Activated T-helper 1 cell treated with anti-CD3 and anti-CD28 coated beads, Interleukin-12 subunit alpha, Interleukin-12 subunit beta, Interleukin-2, Interleukin-4 antibody, amounts not matched to agents 30 ng/mL and 10 ng/mL and 1 ng/mL, durations not matched to agents 14 hours and 24 hours and 36 hours (primary cell): ENCODE results near the gene NUFIP1. TPM values are rescaled to one million over a fixed set of nuclear protein-coding genes. Genes with fewer than 3 reads are reported as not detected.
"Not testable (repeated sequence)": the region's sequence is repeated elsewhere in the genome, so short reads cannot be mapped to it uniquely, and the experiment has no call there.

Experiments
- DNase-seq: peaks from one replicate; pipeline ENCODE4 v3.0.0; 2021; ENCODE audit warnings: low spot score
- H3K27ac Mint-ChIP-seq: one replicate; pipeline ENCODE4 v1.8.0; 2021; ENCODE audit warnings: mild to moderate bottlenecking, mixed read lengths
- H3K27me3 Mint-ChIP-seq: one replicate; pipeline ENCODE4 v1.8.0; 2022; ENCODE audit warnings: mild to moderate bottlenecking, moderate library complexity, mixed read lengths; ENCODE audit not compliant: insufficient read depth
- H3K36me3 Mint-ChIP-seq: one replicate; pipeline ENCODE4 v1.8.0; 2021; ENCODE audit warnings: low read depth, mixed read lengths
- H3K4me1 Mint-ChIP-seq: one replicate; pipeline ENCODE4 v1.8.0; 2021; ENCODE audit warnings: low read depth, mixed read lengths
- H3K4me3 Mint-ChIP-seq: one replicate; pipeline ENCODE4 v1.8.0; 2021; ENCODE audit warnings: mild to moderate bottlenecking, moderate library complexity, mixed read lengths
- H3K9me3 Mint-ChIP-seq: one replicate; pipeline ENCODE4 v1.8.0; 2021; ENCODE audit warnings: mixed read lengths
- intact Hi-C: fragments of 100-400 bp; cut with micrococcal nuclease; formaldehyde crosslinking; loops from one replicate; pipeline ENCODE4 v1.15.1; 2024
- total RNA-seq: library from RNA; stranded (reverse); gene quantifications from 2 replicates; pipeline ENCODE4 v1.2.3, GENCODE V29; 2022

The NUFIP1 gene
- total RNA-seq, 1 donor from 2014 or later, result 12.2 TPM

GRCh38 chr13:44955406-44955805 lies 33.9 kb downstream of the NUFIP1 start:
- intact Hi-C loops, result no loop called here
- H3K27ac Mint-ChIP-seq, result no peak overlapping the region
- no peaks in the 10 kb centered on the region for H3K27me3 Mint-ChIP-seq
- H3K4me1 Mint-ChIP-seq, result no peaks in the 10 kb centered on the region
- no peak for DNase-seq
- H3K36me3 Mint-ChIP-seq, result peaks cover 14% of the 10 kb centered on the region
- no peak overlapping the region for H3K4me3 Mint-ChIP-seq
- no peaks in the 10 kb centered on the region for H3K9me3 Mint-ChIP-seq

- Mint-ChIP-seq H3K27me3 (no peaks in the 10 kb centered on the region), H3K4me1 (no peaks in the 10 kb centered on the region), H3K27ac (no peak overlapping the region), H3K4me3 (no peak overlapping the region), H3K9me3 (no peaks in the 10 kb centered on the region), H3K36me3 (peaks cover 9% of the 10 kb centered on the region)
- intact Hi-C loops, result no loop called here
- no peak for DNase-seq
These were observed 35.0 kb downstream of the NUFIP1 start for GRCh38 chr13:44954224-44954623.

DNA sequence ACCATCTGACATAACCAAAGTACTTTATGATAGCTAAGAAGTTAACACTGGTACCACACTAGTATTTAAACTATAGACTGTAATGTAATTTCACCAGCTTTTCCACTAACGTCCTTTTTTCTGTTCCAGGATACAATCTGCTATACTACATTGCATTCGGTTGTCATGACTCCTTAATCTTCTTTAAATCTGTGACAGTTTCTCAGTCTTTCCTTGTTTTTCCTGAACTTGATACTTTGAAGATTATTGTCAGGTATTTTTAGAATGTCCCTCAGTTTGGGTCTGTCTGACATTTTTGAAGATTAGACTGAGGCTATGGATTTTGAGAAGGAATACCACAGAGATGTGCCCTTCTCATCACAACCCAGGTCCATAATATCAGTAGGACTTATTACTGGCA lies 36.6 kb downstream of the NUFIP1 start:
- intact Hi-C loops, result no loop called here
- Mint-ChIP-seq H3K36me3 (peaks cover 6% of the 10 kb centered on the region), H3K4me3 (no peak overlapping the region), H3K9me3 (no peaks in the 10 kb centered on the region), H3K27me3 (no peaks in the 10 kb centered on the region), H3K27ac (no peak overlapping the region), H3K4me1 (no peaks in the 10 kb centered on the region)
- no peak for DNase-seq

DNA sequence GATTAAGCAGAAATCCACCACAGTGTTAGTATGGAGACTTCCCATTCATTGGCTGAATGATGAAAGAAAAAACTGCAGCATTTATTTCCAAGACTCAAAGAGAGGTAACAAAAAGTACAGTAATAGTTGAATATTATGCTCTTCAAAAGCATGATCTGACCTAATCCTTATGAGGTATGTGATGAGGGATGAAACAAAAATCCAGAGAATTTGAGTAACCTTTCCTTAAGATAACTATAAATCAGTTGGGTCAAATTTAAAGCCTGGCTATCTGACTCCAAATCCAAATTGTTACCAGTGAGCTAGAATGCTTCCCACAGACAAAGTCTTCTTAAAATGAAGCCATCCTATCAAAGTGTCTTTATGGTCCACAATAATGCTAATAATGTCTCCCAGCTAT lies 38.1 kb downstream of the NUFIP1 start:
- intact Hi-C loops, result no loop called here
- Mint-ChIP-seq H3K27me3 (no peaks in the 10 kb centered on the region), H3K4me1 (no peaks in the 10 kb centered on the region), H3K4me3 (no peak overlapping the region), H3K27ac (no peak overlapping the region), H3K36me3 (peaks cover 6% of the 10 kb centered on the region), H3K9me3 (no peaks in the 10 kb centered on the region)
- no peak for DNase-seq

DNA sequence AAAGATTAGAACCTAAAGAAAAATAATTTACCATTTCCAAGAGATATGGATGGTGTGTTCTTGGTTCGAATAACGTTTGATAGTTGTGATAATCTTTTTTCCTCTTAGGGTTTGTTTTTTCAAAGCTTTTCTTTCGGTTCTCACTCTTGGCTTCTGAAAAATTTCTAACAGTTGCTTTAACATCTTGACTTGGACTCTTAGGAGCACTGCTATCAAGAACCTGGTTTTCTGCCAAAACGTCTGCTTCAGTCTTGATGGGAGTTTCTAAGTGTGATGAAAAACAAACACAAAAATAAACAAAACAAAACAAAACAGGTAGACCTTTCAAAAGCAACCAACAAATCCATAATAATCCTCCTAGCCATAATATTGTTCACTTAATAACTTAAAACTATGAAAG lies 45.9 kb downstream of the NUFIP1 start:
- H3K36me3 Mint-ChIP-seq, H3K27ac Mint-ChIP-seq, H3K4me3 Mint-ChIP-seq, intact Hi-C loops, DNase-seq, H3K9me3 Mint-ChIP-seq, H3K27me3 Mint-ChIP-seq, H3K4me1 Mint-ChIP-seq: not testable (repeated sequence)

- no peak for DNase-seq
- Mint-ChIP-seq H3K4me1 (peaks cover 9% of the 10 kb centered on the region), H3K36me3 (peaks cover 6% of the 10 kb centered on the region), H3K27me3 (no peaks in the 10 kb centered on the region), H3K4me3 (no peak overlapping the region), H3K9me3 (no peaks in the 10 kb centered on the region), H3K27ac (no peak overlapping the region)
- intact Hi-C loops, result loop anchor here (10.0 kb wide), 1 partner anchor 1364 kb away; no protein-coding TSS in a partner anchor
These were observed 50.4 kb downstream of the NUFIP1 start for GRCh38 chr13:44938854-44939253.

DNA sequence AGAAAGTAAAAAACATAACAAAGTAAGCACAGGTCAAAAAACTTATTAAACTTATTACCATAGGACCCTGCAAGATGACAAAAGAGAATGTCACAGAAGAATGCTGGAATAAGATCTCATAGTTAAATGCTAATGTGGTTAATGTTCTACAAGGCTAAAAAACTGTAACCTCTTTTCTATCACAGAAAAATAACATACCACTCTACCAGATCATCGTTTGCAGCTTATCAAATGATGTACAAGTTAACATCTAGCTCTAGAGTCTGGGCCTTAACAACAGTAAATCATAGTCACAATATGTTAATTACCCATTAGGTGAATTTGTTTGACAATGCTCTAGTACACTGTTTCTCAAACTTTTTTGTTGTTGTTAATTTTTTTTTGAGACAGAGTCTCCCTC lies 53.0 kb downstream of the NUFIP1 start:
- Mint-ChIP-seq H3K4me1 (peaks cover 9% of the 10 kb centered on the region), H3K4me3 (no peak overlapping the region), H3K27me3 (no peaks in the 10 kb centered on the region), H3K27ac (no peak overlapping the region), H3K9me3 (no peaks in the 10 kb centered on the region), H3K36me3 (peaks cover 6% of the 10 kb centered on the region)
- intact Hi-C loops, result loop anchor here (10.0 kb wide), 1 partner anchor 1361 kb away; no protein-coding TSS in a partner anchor
- DNase-seq, result no peak

- H3K9me3 Mint-ChIP-seq, result no peaks in the 10 kb centered on the region
- intact Hi-C loops, result loop anchor here (1.0 to 10.0 kb wide), 2 partner anchors 16 to 1360 kb away; no protein-coding TSS in a partner anchor
- H3K27me3 Mint-ChIP-seq, result peaks cover 11% of the 10 kb centered on the region
- H3K4me1 Mint-ChIP-seq, result peaks cover 9% of the 10 kb centered on the region
- no peak overlapping the region for H3K27ac Mint-ChIP-seq
- H3K4me3 Mint-ChIP-seq, result no peak overlapping the region
- no peak for DNase-seq
- no peaks in the 10 kb centered on the region for H3K36me3 Mint-ChIP-seq
These were observed 54.5 kb downstream of the NUFIP1 start for GRCh38 chr13:44934724-44935123.

DNA sequence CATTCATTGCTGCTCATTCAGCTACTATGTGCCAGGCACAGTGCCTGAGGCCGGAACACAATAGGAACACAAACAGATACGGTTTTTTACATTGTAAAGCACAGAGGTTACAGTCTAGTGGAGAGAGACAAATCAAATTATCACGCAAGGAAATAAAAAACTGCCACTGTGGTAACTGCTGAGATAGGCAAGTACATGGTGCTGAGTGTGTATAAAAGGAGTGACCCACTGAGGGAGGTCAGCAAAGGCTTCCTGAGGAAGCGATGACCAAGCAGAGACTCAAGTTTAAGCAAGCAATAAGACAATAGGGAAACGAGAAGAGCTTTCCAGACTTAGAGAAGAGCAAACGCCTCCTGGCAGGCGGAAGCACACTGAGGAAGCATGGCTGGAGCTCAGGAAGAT lies 56.4 kb downstream of the NUFIP1 start:
- intact Hi-C loops, result loop anchor here (10.0 kb wide), 1 partner anchor 1358 kb away; no protein-coding TSS in a partner anchor
- Mint-ChIP-seq H3K4me1 (peaks cover 9% of the 10 kb centered on the region), H3K27ac (no peak overlapping the region), H3K4me3 (no peak overlapping the region), H3K36me3 (no peaks in the 10 kb centered on the region), H3K27me3 (peaks cover 14% of the 10 kb centered on the region), H3K9me3 (no peaks in the 10 kb centered on the region)
- DNase-seq, result no peak

- H3K4me3 Mint-ChIP-seq, result no peak overlapping the region
- no peaks in the 10 kb centered on the region for H3K36me3 Mint-ChIP-seq
- H3K4me1 Mint-ChIP-seq, result peaks cover 9% of the 10 kb centered on the region
- intact Hi-C loops, result loop anchor here (10.0 kb wide), 1 partner anchor 1358 kb away; no protein-coding TSS in a partner anchor
- H3K9me3 Mint-ChIP-seq, result no peaks in the 10 kb centered on the region
- no peak overlapping the region for H3K27ac Mint-ChIP-seq
- no peak for DNase-seq
- H3K27me3 Mint-ChIP-seq, result peaks cover 16% of the 10 kb centered on the region
These were observed 57.0 kb downstream of the NUFIP1 start for GRCh38 chr13:44932171-44932849.

DNA sequence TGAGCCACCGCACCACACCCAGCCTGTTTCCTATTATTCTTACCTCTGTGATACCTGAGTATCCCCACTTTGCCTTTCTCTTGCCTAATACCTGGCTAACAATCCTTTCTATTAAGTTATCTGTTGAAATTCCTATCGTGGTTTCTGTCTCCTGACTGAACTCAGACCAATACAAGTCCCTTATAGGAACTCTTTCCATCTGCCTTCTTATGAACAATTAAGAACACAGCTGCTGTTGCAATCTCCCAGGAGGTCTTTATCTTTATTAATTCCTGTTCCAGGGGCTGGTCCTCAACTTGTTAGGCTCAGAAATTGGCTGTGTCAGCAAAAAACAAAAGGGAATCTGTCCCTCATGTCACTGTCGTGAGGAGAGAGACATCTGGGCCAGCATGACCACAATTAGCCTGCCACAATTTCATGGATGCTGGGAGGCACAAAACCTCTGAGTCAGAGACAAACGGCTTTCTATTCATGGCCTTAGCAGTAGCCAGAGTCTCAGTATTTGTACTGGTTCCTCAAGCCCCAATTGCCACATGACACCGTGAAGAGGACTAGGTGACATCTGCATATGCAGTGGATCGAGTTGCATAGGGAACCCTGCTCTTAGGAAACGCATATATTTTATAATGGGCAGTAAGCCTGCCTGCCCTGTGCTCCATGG lies 58.2 kb downstream of the NUFIP1 start:
- intact Hi-C loops, result loop anchor here (10.0 kb wide), 1 partner anchor 1356 kb away; no protein-coding TSS in a partner anchor
- H3K27ac Mint-ChIP-seq, result no peak overlapping the region
- H3K27me3 Mint-ChIP-seq, result peaks cover 16% of the 10 kb centered on the region
- H3K4me3 Mint-ChIP-seq, result no peak overlapping the region
- no peak for DNase-seq
- no peaks in the 10 kb centered on the region for H3K36me3 Mint-ChIP-seq
- H3K4me1 Mint-ChIP-seq, result peaks cover 9% of the 10 kb centered on the region
- no peaks in the 10 kb centered on the region for H3K9me3 Mint-ChIP-seq

- Mint-ChIP-seq H3K27ac (no peak overlapping the region), H3K4me1 (peaks cover 9% of the 10 kb centered on the region), H3K36me3 (no peaks in the 10 kb centered on the region), H3K9me3 (no peaks in the 10 kb centered on the region), H3K4me3 (no peak overlapping the region), H3K27me3 (peaks cover 19% of the 10 kb centered on the region)
- intact Hi-C loops, result loop anchor here (10.0 kb wide), 1 partner anchor 1355 kb away; no protein-coding TSS in a partner anchor
- DNase-seq, result no peak
These were observed 59.0 kb downstream of the NUFIP1 start for GRCh38 chr13:44930280-44930679.

- Mint-ChIP-seq H3K27me3 (peaks cover 24% of the 10 kb centered on the region), H3K27ac (no peak overlapping the region), H3K9me3 (no peaks in the 10 kb centered on the region), H3K4me3 (no peak overlapping the region), H3K4me1 (peaks cover 3% of the 10 kb centered on the region), H3K36me3 (no peaks in the 10 kb centered on the region)
- intact Hi-C loops, result loop anchor here (10.0 kb wide), 1 partner anchor 1355 kb away; no protein-coding TSS in a partner anchor
- no peak for DNase-seq
These were observed 59.6 kb downstream of the NUFIP1 start for GRCh38 chr13:44929692-44930091.
